Stomach smooth muscle (tissue), 2 donors: ENCODE results near the gene PTTG1.

Experiments
- H3K27ac ChIP-seq: one replicate; pipeline ENCODE4 v1.7.0; 2013; ENCODE audit warnings: mild to moderate bottlenecking, low read length, inconsistent platforms
- H3K27me3 ChIP-seq, 2 donors: one replicate each; pipeline ENCODE4 v1.7.0; 2013; ENCODE audit warnings: low read length in 2 of 2; ENCODE audit not compliant: insufficient read depth in 2 of 2, control insufficient read depth in 1 of 2
- H3K36me3 ChIP-seq, 2 donors: one replicate each; pipeline ENCODE4 v1.7.0; 2013; ENCODE audit warnings: low read length in 2 of 2; ENCODE audit not compliant: control insufficient read depth in 2 of 2, insufficient read depth in 2 of 2
- H3K4me1 ChIP-seq: one replicate; pipeline ENCODE4 v1.7.0; 2013; ENCODE audit warnings: low read length; ENCODE audit not compliant: control insufficient read depth, insufficient read depth
- H3K4me3 ChIP-seq, 2 donors: one replicate each; pipeline ENCODE4 v1.7.0; 2013; ENCODE audit warnings: low read length in 2 of 2
- H3K9ac ChIP-seq, 2 donors: one replicate each; pipeline ENCODE4 v1.7.0; 2013; ENCODE audit warnings: low read length in 2 of 2, mild to moderate bottlenecking in 1 of 2
- H3K9me3 ChIP-seq, 2 donors: one replicate each; pipeline ENCODE4 v1.7.0; 2013; ENCODE audit warnings: low read length in 2 of 2; ENCODE audit not compliant: control insufficient read depth in 2 of 2
- donor health status: healthy.
- donor health status: Pancreatic carcinoma.

The PTTG1 gene

GRCh38 chr5:160453751-160454150 lies 32.1 kb downstream of the PTTG1 start:
- no peak overlapping the region for H3K27ac ChIP-seq

GRCh38 chr5:160455600-160455999 lies 33.9 kb downstream of the PTTG1 start:
- H3K27ac ChIP-seq = no peak overlapping the region
- no peaks in the 10 kb centered on the region for H3K27me3 ChIP-seq
- H3K9ac ChIP-seq = no peak overlapping the region
- no peaks in the 10 kb centered on the region for H3K4me1 ChIP-seq
- H3K4me3 ChIP-seq = no peak overlapping the region
- no peaks in the 10 kb centered on the region for H3K9me3 ChIP-seq
- no peaks in the 10 kb centered on the region for H3K36me3 ChIP-seq

More at GRCh38 chr5:160453751-160454150, 32.1 kb downstream of the PTTG1 start:
- H3K4me1 ChIP-seq = no peaks in the 10 kb centered on the region
- H3K4me3 ChIP-seq = no peak overlapping the region
- H3K9me3 ChIP-seq = no peaks in the 10 kb centered on the region
- H3K27me3 ChIP-seq = no peaks in the 10 kb centered on the region
- H3K9ac ChIP-seq = no peak overlapping the region
- no peaks in the 10 kb centered on the region for H3K36me3 ChIP-seq

GRCh38 chr5:160456480-160457177 lies 35.0 kb downstream of the PTTG1 start:
- no peaks in the 10 kb centered on the region for H3K4me1 ChIP-seq
- no peaks in the 10 kb centered on the region for H3K36me3 ChIP-seq
- no peaks in the 10 kb centered on the region for H3K27me3 ChIP-seq
- no peak overlapping the region for H3K9ac ChIP-seq
- no peaks in the 10 kb centered on the region for H3K9me3 ChIP-seq
- no peak overlapping the region for H3K4me3 ChIP-seq
- no peak overlapping the region for H3K27ac ChIP-seq

- Histone ChIP-seq H3K4me3 (no peak overlapping the region), H3K9me3 (no peaks in the 10 kb centered on the region), H3K4me1 (no peaks in the 10 kb centered on the region), H3K27ac (no peak overlapping the region), H3K27me3 (no peaks in the 10 kb centered on the region), H3K36me3 (no peaks in the 10 kb centered on the region), H3K9ac (no peak overlapping the region)
Measured at GRCh38 chr5:160457252-160457651, 35.6 kb downstream of the PTTG1 start.

GRCh38 chr5:160458806-160459800 lies 37.4 kb downstream of the PTTG1 start:
- Histone ChIP-seq H3K9me3 (no peaks in the 10 kb centered on the region), H3K4me3 (no peak overlapping the region), H3K27me3 (no peaks in the 10 kb centered on the region), H3K4me1 (no peaks in the 10 kb centered on the region), H3K27ac (no peak overlapping the region), H3K9ac (no peak overlapping the region), H3K36me3 (no peaks in the 10 kb centered on the region)

GRCh38 chr5:160460377-160461049 lies 38.9 kb downstream of the PTTG1 start:
- H3K9me3 ChIP-seq = no peaks in the 10 kb centered on the region

GRCh38 chr5:160461378-160461777 lies 39.7 kb downstream of the PTTG1 start:
- Histone ChIP-seq H3K9ac (no peak overlapping the region), H3K4me1 (no peaks in the 10 kb centered on the region), H3K27me3 (no peaks in the 10 kb centered on the region), H3K36me3 (no peaks in the 10 kb centered on the region), H3K27ac (no peak overlapping the region), H3K9me3 (no peaks in the 10 kb centered on the region), H3K4me3 (no peak overlapping the region)

More at GRCh38 chr5:160460377-160461049, 38.9 kb downstream of the PTTG1 start:
- Histone ChIP-seq H3K36me3 (no peaks in the 10 kb centered on the region), H3K9ac (no peak overlapping the region), H3K27ac (no peak overlapping the region), H3K4me1 (no peaks in the 10 kb centered on the region), H3K27me3 (no peaks in the 10 kb centered on the region), H3K4me3 (no peak overlapping the region)

- Histone ChIP-seq H3K4me3 (no peak overlapping the region), H3K27me3 (no peaks in the 10 kb centered on the region), H3K9me3 (no peaks in the 10 kb centered on the region), H3K4me1 (peaks cover 3% of the 10 kb centered on the region), H3K36me3 (no peaks in the 10 kb centered on the region), H3K9ac (no peak overlapping the region), H3K27ac (no peak overlapping the region)
Measured at GRCh38 chr5:160462167-160462566, 40.5 kb downstream of the PTTG1 start.

- Histone ChIP-seq H3K9ac (no peak overlapping the region), H3K9me3 (no peaks in the 10 kb centered on the region), H3K4me3 (no peak overlapping the region), H3K4me1 (peaks cover 11% of the 10 kb centered on the region), H3K36me3 (no peaks in the 10 kb centered on the region), H3K27ac (no peak overlapping the region), H3K27me3 (no peaks in the 10 kb centered on the region)
Measured at GRCh38 chr5:160463227-160463626, 41.6 kb downstream of the PTTG1 start.

GRCh38 chr5:160463740-160464465 lies 42.2 kb downstream of the PTTG1 start:
- Histone ChIP-seq H3K9ac (no peak overlapping the region), H3K27ac (no peak overlapping the region), H3K27me3 (no peaks in the 10 kb centered on the region), H3K4me1 (peaks cover 11% of the 10 kb centered on the region), H3K9me3 (no peaks in the 10 kb centered on the region), H3K36me3 (no peaks in the 10 kb centered on the region), H3K4me3 (no peak overlapping the region)
